NCI-H345 treated with DMSO at 0.1 percent for 48 hours (cell line): Measurements from ENCODE around the gene OCA2.
"Not testable (repeated sequence)": the region's sequence is repeated elsewhere in the genome, so short reads cannot be mapped to it uniquely, and the experiment has no call there.

Experiments
- DNase-seq: peaks from one replicate; lab custom pipeline; 2025; ENCODE audit not compliant: unreplicated experiment; lab: John Stamatoyannopoulos, UW

Gene OCA2

GRCh38 chr15:27744641-27745040 is 354.5 kb downstream of the OCA2 start:
- DNase-seq, result no peak

- no peak for DNase-seq
Measured at GRCh38 chr15:27743638-27744037, 355.5 kb downstream of the OCA2 start.

DNA sequence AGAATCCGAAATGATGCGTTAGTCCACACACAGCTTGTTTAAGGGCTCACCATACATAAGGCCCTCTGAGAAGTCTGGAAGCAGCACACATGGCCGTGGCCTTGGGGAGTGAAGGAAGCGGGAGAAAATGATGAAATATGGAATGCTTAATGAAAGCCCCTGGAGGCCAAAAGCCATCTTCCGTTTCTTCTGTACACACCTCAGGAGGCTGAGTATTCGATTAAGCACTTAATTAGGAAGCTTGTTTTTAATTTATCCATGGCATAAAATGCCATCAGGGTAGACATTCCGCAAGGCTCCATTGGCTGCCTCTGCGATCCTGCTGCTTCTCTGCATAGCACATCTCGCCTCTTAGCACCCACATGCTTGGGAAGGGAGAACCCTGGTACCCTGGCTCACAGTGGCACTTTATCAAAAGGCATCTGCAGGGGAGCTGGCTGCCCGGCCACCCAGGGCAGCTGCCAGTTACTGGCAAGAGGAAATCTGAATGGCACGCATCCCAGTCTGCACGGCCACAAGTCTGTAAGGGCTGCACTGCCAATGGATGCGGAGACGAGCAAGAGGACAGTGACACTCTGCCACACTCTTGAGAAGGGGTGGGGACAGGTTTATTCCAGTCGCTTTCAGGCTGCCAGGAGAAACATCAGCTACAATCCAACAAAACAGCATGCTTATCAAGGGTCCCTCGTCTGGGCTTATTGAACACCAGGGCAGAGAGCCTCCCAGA is 356.2 kb downstream of the OCA2 start:
- DNase-seq, result no peak

DNA sequence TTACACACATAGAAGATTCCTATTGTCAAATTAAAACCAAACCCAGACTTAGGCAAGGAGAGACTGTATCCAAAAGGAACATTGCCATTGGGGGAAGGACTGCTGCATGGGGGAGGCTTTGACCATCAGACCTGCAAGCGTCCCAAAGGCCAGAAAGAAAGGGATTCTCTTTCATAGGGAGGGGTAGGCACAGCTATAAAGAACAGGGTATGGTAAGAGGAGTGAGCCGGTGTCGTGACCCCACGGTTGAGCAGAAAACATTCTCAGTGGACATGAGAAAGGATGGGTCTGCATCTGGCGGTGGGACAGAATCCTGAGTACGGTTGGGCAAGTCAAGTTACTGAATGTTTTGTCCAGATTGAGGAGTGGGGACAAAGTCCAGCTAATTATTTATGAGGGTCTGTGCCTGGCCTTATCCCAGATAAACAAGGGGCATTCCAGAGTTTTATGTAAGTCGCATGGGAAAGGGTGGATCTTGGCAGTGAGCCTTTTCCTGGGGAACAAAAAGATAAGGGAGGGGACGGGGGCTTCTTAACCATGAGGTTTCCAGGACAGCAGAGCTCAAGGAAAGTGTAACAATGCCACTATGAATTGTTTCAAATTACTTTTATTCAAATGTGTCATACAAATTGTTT is 357.8 kb downstream of the OCA2 start:
- no peak for DNase-seq

GRCh38 chr15:27734785-27735495 is 364.2 kb downstream of the OCA2 start:
- no peak for DNase-seq

DNA sequence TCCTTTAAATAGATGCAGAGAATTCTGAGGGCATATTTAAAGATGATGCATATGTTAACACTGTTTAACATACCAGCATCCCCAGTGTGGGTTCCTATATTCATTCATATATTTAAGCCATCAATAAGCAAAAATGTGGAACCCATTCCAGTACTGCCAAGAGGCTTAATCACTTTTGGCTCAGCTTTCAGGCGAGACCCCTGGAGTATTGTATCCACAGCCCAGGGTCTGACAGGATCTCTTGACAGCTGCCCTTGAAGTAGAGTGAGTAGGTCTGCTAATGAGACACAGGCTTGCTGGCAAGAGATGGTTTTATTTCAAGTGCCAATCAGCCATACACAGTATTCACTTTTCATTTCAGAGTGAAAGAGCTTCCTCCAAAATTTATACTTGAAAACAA is 367.3 kb downstream of the OCA2 start:
- DNase-seq, result no peak

DNA sequence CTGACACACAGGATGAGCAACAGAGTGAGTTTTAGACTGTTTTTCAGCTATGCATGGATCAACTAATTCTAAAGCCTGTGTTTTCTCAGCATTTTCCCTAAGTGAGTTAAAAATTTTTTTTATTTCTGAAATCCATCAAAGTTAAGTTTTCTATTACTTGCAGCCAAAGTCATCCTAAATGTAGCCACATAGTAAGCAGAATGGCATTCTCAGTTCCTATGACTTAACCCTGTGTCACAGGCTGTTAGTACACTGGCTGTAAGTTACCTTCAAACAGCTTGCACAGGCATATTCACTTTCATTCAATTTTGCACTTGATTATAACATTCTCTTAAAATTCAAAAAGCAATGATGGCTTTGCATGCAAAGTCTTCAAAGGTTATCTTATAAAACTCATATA is 368.2 kb downstream of the OCA2 start:
- DNase-seq, result no peak

DNA sequence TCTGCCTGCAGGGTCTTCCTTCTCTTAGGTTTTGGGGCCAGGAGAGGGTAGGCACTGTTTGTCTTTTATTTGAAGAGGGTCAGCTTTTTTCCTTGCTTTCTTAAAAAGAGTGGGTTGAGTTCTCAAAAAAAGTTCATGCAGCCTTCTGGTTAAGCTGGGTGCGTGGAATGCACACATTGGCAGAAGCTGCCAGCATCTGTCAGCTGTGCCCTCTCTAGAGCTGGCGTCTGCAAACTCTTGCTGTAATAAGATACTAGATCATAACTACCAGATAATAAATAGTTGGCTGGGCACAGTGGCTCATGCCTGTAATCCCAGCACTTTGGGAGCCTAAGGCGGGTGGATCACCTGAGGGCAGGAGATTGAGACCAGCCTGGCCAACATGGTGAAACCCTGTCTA is 373.4 kb downstream of the OCA2 start:
- DNase-seq, result no peak

DNA sequence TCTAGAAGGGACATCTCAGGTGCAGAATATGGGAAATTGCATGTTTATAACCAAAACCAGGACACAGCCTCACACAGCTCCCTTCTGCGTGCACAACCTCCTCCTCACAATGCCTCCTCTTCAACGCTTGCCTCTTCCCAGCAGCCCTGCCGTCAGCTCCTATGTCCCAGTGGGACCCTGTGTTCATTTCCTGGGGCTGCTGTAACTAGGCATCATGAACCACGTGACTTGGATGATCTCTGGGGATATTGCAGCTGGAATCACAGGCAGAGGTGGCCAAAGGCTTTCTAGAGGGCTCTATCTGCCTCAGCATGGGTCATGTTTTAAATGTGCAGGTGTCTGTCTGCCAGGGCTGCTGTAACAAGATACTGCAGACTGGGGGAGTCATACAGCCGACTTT is 375.3 kb downstream of the OCA2 start:
- peak; percentile 35 for DNase-seq

DNA sequence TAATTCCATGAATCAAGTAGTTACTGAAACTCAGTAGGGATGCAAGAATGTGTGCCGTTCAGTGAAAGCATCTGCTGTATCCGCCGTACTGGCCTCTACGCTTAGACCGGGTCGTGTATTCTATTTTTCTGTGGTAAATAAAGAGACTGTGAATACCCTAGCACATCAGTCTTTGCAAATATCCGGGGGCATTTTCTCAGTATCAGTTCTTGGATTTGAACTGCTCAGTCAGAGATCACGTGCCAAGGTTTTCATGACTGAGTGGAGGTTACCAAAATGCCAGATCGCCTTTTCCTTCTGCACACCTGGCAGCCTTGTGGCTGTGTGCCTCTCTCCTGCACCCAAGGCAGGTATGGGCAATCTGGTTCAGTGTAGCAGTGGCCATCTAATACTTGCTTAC is 377.0 kb downstream of the OCA2 start:
- no peak for DNase-seq

GRCh38 chr15:27714675-27715074 is 384.4 kb downstream of the OCA2 start:
- no peak for DNase-seq

GRCh38 chr15:27713850-27714249 is 385.3 kb downstream of the OCA2 start:
- not testable (repeated sequence) for DNase-seq

DNA sequence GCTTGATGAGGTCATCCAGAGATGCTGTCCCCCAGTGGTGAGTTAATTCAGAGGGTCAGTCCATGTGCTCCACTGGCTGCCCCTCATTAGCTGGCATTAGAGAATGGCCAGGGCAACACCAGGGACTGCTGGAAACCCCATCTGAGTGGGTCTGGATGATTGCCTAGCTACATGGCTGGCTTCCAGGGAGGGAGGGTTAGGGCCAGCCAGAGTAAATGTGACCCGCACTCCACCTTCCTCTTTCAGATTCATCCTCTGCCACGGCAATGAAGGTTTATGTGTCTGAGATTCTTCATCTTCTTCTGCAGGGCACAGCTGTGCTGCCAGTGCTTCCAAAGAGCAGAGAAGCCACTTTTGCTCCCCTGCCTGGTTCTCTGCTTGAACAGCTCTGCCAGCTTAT is 391.9 kb downstream of the OCA2 start:
- no peak for DNase-seq

GRCh38 chr15:27706300-27706699 is 392.8 kb downstream of the OCA2 start:
- DNase-seq, result no peak

DNA sequence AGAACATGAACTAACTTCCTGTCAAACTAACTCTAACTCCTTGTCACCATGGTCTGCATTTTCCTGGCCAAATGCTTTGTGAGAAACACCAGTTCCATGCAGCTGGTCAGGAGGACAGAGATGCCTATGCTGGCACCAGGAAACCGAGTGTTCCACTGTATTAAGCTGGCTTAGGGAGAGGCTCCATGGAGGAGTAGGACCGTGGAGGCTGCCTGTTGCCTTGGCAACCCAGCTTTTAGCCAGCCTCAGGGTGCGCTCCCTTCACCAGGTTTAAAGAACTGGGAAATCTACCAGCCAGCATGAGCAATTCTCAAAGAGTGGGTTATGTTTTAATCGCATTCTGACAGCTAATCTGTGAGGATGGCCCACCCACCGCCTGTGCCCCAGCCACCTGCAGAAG is 394.1 kb downstream of the OCA2 start:
- DNase-seq, result no peak
